Ishikawa (cell line): Measurements from ENCODE around the gene YAP1.

Experiments used
- CEBPB ChIP-seq: IDR thresholded peaks from 2 replicates; pipeline ENCODE4 v1.6.1; 2012
- CREB1 ChIP-seq: IDR thresholded peaks from 2 replicates; pipeline ENCODE4 v1.6.1; 2012; ENCODE audit warnings: low read depth
- EGR1 ChIP-seq: IDR thresholded peaks from 2 replicates; pipeline ENCODE4 v1.6.1; 2012
- EP300 ChIP-seq: IDR thresholded peaks from 2 replicates; pipeline ENCODE4 v1.6.1; 2012; ENCODE audit warnings: borderline replicate concordance
- FOXM1 ChIP-seq: IDR thresholded peaks from 2 replicates; pipeline ENCODE4 v1.6.1; 2012; ENCODE audit warnings: low read depth, borderline replicate concordance
- MAX ChIP-seq: IDR thresholded peaks from 2 replicates; pipeline ENCODE4 v1.6.1; 2012
- NFIC ChIP-seq: IDR thresholded peaks from 2 replicates; pipeline ENCODE4 v1.6.1; 2012
- RAD21 ChIP-seq: IDR thresholded peaks from 2 replicates; pipeline ENCODE4 v1.6.1; 2012; ENCODE audit warnings: low read depth
- TAF1 ChIP-seq: IDR thresholded peaks from 2 replicates; pipeline ENCODE4 v1.6.1; 2012; ENCODE audit warnings: low read depth, mild to moderate bottlenecking
- TCF12 ChIP-seq: IDR thresholded peaks from 2 replicates; pipeline ENCODE4 v1.6.1; 2012; ENCODE audit warnings: low read depth
- TEAD4 ChIP-seq: IDR thresholded peaks from 2 replicates; pipeline ENCODE4 v1.6.1; 2012
- USF1 ChIP-seq: IDR thresholded peaks from 2 replicates; pipeline ENCODE4 v1.6.1; 2012
- YY1 ChIP-seq: IDR thresholded peaks from 2 replicates; pipeline ENCODE4 v1.6.1; 2012; ENCODE audit warnings: low read depth
- ZBTB7A ChIP-seq: IDR thresholded peaks from 2 replicates; pipeline ENCODE4 v1.6.1; 2012; ENCODE audit warnings: low read depth
- TF ChIP-seq, protein P1 (sequence below): IDR thresholded peaks from 2 replicates; pipeline ENCODE4 v1.6.1; 2012; ENCODE audit warnings: low read depth, mild to moderate bottlenecking

The YAP1 gene

DNA sequence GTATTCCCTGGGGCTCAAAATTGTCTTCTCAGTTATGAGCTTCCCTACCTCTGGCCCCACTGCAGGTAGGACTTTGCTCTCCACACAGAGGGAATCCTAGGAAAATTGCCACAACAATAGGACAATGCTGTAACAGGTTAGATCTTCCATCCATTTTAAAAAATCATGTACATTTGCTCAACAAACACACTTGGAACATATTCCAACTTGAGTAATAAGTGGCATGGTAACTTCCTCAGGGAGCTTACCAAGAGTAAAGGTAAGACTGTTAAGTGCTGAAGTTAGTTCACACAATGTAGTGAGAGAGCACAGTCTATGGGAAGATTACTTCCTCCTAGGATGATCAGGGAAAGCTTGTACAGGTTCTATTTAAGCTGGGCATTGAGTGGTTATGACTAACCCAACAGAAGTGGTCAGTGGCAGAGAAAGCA lies 128.2 kb downstream of the YAP1 start:
- no peak for TF ChIP-seq ZBTB7A
- no peak for TF ChIP-seq CEBPB
- TF ChIP-seq RAD21 = no peak
- no peak for TF ChIP-seq EGR1
- no peak for TF ChIP-seq TCF12
- TF ChIP-seq TAF1 = no peak
- TF ChIP-seq YY1 = no peak
- TF ChIP-seq CREB1 = no peak
- no peak for TF ChIP-seq NFIC
- no peak for TF ChIP-seq MAX
- no peak for TF ChIP-seq USF1
- TF ChIP-seq FOXM1 = no peak
- no peak for TF ChIP-seq TEAD4
- TF ChIP-seq EP300 = no peak
- TF ChIP-seq, protein P1, sequence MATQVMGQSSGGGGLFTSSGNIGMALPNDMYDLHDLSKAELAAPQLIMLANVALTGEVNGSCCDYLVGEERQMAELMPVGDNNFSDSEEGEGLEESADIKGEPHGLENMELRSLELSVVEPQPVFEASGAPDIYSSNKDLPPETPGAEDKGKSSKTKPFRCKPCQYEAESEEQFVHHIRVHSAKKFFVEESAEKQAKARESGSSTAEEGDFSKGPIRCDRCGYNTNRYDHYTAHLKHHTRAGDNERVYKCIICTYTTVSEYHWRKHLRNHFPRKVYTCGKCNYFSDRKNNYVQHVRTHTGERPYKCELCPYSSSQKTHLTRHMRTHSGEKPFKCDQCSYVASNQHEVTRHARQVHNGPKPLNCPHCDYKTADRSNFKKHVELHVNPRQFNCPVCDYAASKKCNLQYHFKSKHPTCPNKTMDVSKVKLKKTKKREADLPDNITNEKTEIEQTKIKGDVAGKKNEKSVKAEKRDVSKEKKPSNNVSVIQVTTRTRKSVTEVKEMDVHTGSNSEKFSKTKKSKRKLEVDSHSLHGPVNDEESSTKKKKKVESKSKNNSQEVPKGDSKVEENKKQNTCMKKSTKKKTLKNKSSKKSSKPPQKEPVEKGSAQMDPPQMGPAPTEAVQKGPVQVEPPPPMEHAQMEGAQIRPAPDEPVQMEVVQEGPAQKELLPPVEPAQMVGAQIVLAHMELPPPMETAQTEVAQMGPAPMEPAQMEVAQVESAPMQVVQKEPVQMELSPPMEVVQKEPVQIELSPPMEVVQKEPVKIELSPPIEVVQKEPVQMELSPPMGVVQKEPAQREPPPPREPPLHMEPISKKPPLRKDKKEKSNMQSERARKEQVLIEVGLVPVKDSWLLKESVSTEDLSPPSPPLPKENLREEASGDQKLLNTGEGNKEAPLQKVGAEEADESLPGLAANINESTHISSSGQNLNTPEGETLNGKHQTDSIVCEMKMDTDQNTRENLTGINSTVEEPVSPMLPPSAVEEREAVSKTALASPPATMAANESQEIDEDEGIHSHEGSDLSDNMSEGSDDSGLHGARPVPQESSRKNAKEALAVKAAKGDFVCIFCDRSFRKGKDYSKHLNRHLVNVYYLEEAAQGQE = no peak

- no peak for TF ChIP-seq MAX
- TF ChIP-seq CEBPB = no peak
- no peak for TF ChIP-seq USF1
- TF ChIP-seq TEAD4 = no peak
- TF ChIP-seq, protein P1 = no peak
- TF ChIP-seq ZBTB7A = no peak
- TF ChIP-seq FOXM1 = no peak
- no peak for TF ChIP-seq CREB1
- TF ChIP-seq RAD21 = no peak
- TF ChIP-seq TAF1 = no peak
- no peak for TF ChIP-seq TCF12
- no peak for TF ChIP-seq EGR1
- TF ChIP-seq YY1 = no peak
- no peak for TF ChIP-seq NFIC
- TF ChIP-seq EP300 = no peak
Measured at GRCh38 chr11:102239448-102239847, 129.2 kb downstream of the YAP1 start.

DNA sequence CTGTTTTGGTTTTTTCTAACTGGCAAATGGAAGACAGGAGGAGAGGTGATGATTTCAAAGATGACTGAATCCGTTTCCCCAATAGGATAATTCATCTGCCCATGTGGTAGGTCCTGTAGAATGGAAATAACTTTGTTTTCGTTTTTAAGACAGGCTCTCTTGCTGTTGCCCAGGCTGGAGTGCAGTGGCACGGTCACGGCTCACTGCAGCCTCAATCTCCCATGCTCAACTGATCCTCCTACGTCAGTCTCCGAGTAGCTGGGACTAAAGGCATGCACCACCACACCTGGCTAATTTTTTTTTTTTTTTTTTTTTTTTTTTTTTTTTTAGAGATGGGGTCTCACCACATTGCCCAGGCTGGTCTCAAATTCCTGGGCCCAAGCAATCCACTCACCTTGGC lies 129.7 kb downstream of the YAP1 start:
- TF ChIP-seq FOXM1 (no peak), MAX (no peak), TEAD4 (no peak), TCF12 (no peak)

DNA sequence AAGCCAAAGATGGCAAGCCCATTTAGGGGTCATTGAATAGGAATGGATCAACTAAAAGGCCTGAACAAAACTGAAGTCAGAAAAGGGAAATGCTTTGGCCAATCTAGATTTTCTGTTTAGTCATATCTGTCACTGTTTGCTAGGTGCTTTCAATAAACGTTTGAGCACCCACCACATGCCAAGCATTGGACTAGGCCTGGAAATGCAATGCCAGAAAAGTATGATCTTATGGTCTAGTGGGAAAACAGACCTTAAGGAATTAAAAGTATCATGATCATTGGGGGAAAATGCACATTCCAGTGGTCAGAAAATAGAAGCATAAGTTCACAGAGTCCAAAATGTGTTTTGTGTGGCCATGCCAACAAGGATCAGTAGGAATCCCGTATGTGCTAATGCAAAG lies 130.3 kb downstream of the YAP1 start:
- no peak for TF ChIP-seq NFIC
- no peak for TF ChIP-seq CEBPB
- no peak for TF ChIP-seq EP300
- no peak for TF ChIP-seq EGR1
- TF ChIP-seq FOXM1 = no peak
- no peak for TF ChIP-seq TEAD4
- TF ChIP-seq ZBTB7A = no peak

DNA sequence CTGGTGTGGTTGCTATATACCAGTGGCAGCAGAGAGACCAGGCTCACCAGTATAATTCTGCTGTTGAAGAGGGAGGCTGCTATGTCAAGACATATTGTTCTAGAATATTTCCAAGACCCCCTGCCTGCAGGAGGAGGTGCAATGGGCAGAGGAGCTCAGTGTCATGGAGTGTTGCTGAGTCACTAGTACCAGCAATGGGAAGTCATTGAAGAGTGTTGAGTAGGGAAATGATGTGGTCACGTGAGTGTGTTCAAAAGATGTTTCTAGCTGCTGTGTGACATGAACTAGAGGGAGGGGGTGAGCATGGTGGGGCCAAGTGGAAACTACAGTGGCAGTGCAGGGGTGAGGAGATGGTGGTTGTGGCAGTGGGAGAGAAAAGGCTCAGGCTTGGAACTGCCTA lies 130.8 kb downstream of the YAP1 start:
- TF ChIP-seq TAF1 = no peak
- TF ChIP-seq TCF12 = no peak
- TF ChIP-seq EP300 = no peak
- no peak for TF ChIP-seq USF1

GRCh38 chr11:102243399-102243884 lies 133.2 kb downstream of the YAP1 start:
- TF ChIP-seq FOXM1 = no peak
- no peak for TF ChIP-seq CEBPB
- TF ChIP-seq EGR1 = no peak
- no peak for TF ChIP-seq NFIC
- TF ChIP-seq ZBTB7A = no peak
- no peak for TF ChIP-seq TCF12
- TF ChIP-seq YY1 = no peak
- no peak for TF ChIP-seq RAD21
- TF ChIP-seq USF1 = no peak
- TF ChIP-seq CREB1 = no peak
- no peak for TF ChIP-seq TEAD4
- TF ChIP-seq TAF1 = no peak
